ENCODE data around the gene VTN. TPM values are rescaled to one million over a fixed set of nuclear protein-coding genes. Genes with fewer than 3 reads are reported as not detected.

Gene VTN
- total and polyA plus RNA-seq, 7 donors, result 0.16 to 1.9 (median 0.43) TPM; not detected in 1

- intact Hi-C loops (cut with DNase I), result no loop called here
- DNase-seq, result peak; percentile 55
- peaks cover 19 to 41% (median 29%) of the 10 kb centered on the region in 4 donors for H3K36me3 ChIP-seq
- no peaks in the 10 kb centered on the region for H3K27me3 ChIP-seq
- no peak for TF ChIP-seq EP300 (IDR thresholded peaks at IDR 0.05)
- TF ChIP-seq CTCF (IDR thresholded peaks at IDR 0.05), result no peak
- no peak for TF ChIP-seq POLR2AphosphoS5 (IDR thresholded peaks at IDR 0.05)
- no peak for TF ChIP-seq POLR2A (IDR thresholded peaks at IDR 0.05)
- no peaks in the 10 kb centered on the region for H3K9me3 ChIP-seq
- WGBS, 2 donors, result 71 to 75% methylated on average over 1 of the region's 1 CpG
- no peak overlapping the region for H3K4me3 ChIP-seq
- H3K27ac ChIP-seq, result no peak overlapping the region
- peaks cover 0 to 44% (median 41%) of the 10 kb centered on the region in 4 donors for H3K4me1 ChIP-seq
These were observed 36.9 kb downstream of the VTN start for GRCh38 chr17:28333083-28333746.

GRCh38 chr17:28331891-28332420 lies 38.2 kb downstream of the VTN start:
- H3K4me1 ChIP-seq, result peaks cover 0 to 34% (median 29%) of the 10 kb centered on the region in 4 donors
- WGBS, 2 donors, result 78 to 90% methylated on average over 6 of the region's 6 CpGs
- TF ChIP-seq POLR2A (IDR thresholded peaks at IDR 0.05), result no peak
- no peak for TF ChIP-seq EP300 (IDR thresholded peaks at IDR 0.05)
- TF ChIP-seq POLR2AphosphoS5 (IDR thresholded peaks at IDR 0.05), result no peak
- H3K27me3 ChIP-seq, result no peaks in the 10 kb centered on the region
- no peak overlapping the region for H3K4me3 ChIP-seq
- H3K27ac ChIP-seq, result no peak overlapping the region
- peaks cover 19 to 54% (median 31%) of the 10 kb centered on the region in 4 donors for H3K36me3 ChIP-seq
- intact Hi-C loops (cut with DNase I), result no loop called here
- DNase-seq, result peak; percentile 15
- no peaks in the 10 kb centered on the region for H3K9me3 ChIP-seq

DNA sequence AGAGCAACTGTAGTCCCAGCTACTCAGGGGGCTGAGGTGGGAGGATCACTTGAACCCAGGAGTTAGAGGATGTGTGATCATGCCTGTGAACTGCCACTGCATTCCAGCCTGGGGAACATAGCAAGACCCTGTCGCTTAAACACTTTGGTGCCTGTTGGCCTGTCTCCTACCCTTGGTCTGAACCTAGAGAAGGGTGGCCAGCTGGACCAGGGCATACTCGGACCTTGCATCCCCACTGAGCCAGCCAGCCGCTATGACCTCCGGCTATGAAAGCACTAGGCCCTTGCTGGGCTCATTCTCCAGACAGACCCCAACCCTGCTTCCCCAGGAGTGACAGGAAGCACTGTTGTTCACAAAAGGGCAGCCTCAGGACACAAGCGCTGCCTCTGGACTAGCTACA lies 39.4 kb downstream of the VTN start:
- TF ChIP-seq CTCF (IDR thresholded peaks at IDR 0.05) (no peak), EP300 (IDR thresholded peaks at IDR 0.05) (no peak), POLR2AphosphoS5 (IDR thresholded peaks at IDR 0.05) (no peak), POLR2A (IDR thresholded peaks at IDR 0.05) (no peak)
- H3K36me3 ChIP-seq, result peaks cover 19 to 59% (median 31%) of the 10 kb centered on the region in 4 donors
- intact Hi-C loops (cut with DNase I), result no loop called here
- peak; percentile 36 for DNase-seq
- peaks cover 0 to 24% (median 19%) of the 10 kb centered on the region in 4 donors for H3K4me1 ChIP-seq
- WGBS, 2 donors, result 93 to 95% methylated on average over 5 of the region's 5 CpGs
- no peaks in the 10 kb centered on the region for H3K27me3 ChIP-seq
- no peak overlapping the region for H3K27ac ChIP-seq
- no peak overlapping the region for H3K4me3 ChIP-seq
- H3K9me3 ChIP-seq, result no peaks in the 10 kb centered on the region

DNA sequence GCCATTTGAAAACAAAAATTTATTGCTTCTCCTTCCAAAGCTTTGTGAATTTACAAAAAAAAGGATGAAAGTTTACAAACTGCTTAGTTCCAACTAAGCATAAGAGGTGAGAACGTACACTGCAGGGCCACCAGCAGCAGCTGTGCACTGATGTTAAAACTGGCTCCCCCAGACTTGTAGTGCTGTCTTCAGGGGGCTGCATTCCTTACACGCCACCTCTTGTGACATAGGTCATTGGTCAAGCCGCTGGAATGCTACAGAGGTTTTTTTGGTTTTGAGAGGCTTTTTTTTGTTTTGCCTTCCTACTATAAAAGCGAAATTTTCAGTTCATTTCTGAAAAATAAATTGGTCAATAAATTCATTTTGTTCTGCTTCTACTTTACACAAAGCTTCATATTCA lies 41.8 kb downstream of the VTN start:
- intact Hi-C loops (cut with DNase I), result no loop called here
- TF ChIP-seq CTCF (IDR thresholded peaks at IDR 0.05) (no peak), EP300 (IDR thresholded peaks at IDR 0.05) (no peak), POLR2A (IDR thresholded peaks at IDR 0.05) (no peak), POLR2AphosphoS5 (IDR thresholded peaks at IDR 0.05) (no peak)
- DNase-seq, result peak; percentile 28

DNA sequence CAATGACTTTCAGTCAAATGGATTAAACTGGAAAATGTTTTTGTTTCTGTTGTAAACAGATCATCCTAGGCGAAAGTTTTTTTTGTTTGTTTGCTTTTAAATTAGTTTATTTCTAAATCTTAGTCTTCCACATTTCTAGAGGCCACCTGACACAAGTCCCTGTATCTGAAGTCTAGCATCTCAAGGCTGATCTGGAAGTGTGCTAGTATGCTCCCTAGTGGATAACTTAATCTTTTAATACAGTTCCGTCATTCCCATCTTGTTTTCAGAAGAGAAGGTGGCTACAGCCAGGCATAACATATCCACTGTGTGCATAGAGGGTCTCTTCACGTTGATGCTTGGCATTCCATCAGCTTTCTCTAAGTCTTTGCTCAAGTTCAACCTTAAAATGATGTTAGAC lies 42.4 kb downstream of the VTN start:
- Histone ChIP-seq H3K27ac (no peak overlapping the region), H3K9me3 (no peaks in the 10 kb centered on the region), H3K4me1 (peaks cover 0 to 2% (median 0%) of the 10 kb centered on the region in 4 donors), H3K36me3 (peaks cover 19 to 59% (median 31%) of the 10 kb centered on the region in 4 donors), H3K27me3 (no peaks in the 10 kb centered on the region), H3K4me3 (no peak overlapping the region)
- intact Hi-C loops (cut with DNase I), result no loop called here
- 70 to 78% methylated on average over 3 of the region's 3 CpGs for WGBS, 2 donors
- DNase-seq, result no peak
- TF ChIP-seq POLR2A (IDR thresholded peaks at IDR 0.05) (no peak), EP300 (IDR thresholded peaks at IDR 0.05) (no peak), POLR2AphosphoS5 (IDR thresholded peaks at IDR 0.05) (no peak), CTCF (IDR thresholded peaks at IDR 0.05) (no peak)

More for the DNA sequence above, 41.8 kb downstream of the VTN start:
- Histone ChIP-seq H3K4me1 (peaks cover 0 to 8% (median 3%) of the 10 kb centered on the region in 4 donors), H3K4me3 (no peak overlapping the region), H3K36me3 (peaks cover 19 to 59% (median 31%) of the 10 kb centered on the region in 4 donors), H3K27me3 (no peaks in the 10 kb centered on the region), H3K27ac (no peak overlapping the region), H3K9me3 (no peaks in the 10 kb centered on the region)
- WGBS, 2 donors, result 79 to 85% methylated on average over 4 of the region's 4 CpGs
